CD4-positive, alpha-beta T cell treated with Interleukin-10 for 1 hour (primary cell): ENCODE measurements around the gene ZNF230.

Experiments used
- DNase-seq: peaks from one replicate; pipeline ENCODE4 v3.0.0-alpha.2; 2020

The ZNF230 gene

DNA sequence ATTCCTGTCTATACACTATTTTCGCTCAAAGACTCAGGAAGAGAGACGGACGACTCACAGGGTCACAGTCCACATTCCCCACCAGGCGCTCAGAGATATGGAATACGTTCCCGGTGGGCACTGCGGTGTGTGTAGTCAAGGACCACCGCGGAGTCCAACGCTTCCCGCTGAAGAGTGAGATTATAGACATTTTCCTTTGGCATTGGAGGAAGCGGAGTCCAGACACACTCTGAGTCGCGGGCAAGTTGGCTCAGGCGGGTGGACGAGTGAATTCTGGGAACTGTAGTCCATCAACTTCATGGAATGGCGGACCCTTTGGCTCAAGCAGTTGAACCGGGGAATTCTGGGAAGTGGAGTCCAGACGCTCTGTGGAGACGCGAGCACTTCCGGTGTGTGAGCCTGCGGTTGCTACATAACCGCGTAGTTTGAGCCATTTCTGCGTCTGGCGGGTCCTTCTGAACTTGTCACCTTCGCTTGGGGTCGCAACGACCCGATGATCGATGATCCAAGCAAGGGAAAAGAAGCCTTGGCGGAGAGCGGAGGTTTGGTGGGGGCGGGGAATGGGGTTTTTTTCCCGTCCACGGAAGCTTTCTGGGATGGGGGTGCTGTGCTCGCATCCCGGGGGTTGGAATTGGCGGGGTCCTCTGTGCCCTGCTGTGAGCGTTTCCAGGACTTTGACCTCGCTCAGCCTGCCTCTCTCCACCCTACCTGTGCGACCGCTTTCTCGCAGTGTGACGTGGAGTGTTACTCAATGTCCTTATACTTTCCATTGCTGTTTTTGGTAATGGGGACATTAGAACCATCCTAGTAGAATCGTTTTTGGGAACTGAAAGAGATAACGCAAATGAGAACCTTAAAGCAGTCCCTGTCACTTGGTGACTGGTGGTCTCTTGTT lies at the start of gene ZNF230:
Gene ZNF230, plus strand, starts transcription at position 392 of the 895 bp plus-strand sequence. CDS start 4,122 bp downstream, outside the sequence.
- DNase-seq: peak; percentile 92

DNA sequence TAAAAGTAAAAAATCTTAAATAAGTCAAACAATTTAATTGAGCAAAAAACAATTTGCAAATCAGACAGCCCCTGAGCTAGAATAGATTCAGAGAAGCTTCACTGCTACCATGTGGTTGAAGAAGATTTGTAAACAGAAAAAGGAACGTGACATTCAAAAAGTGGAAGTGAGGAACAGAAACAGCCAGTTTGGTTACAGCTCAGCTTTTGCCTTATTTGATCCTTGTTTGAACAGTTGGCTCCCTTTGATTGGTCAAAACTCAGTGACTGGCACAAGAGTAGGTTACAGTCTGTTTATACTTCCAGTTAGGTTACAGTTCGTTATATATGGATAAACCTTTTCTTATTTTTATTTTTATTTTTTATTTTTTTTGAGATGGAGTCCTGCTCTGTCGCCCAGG lies 45.9 kb upstream of the ZNF230 start:
- DNase-seq: no peak

DNA sequence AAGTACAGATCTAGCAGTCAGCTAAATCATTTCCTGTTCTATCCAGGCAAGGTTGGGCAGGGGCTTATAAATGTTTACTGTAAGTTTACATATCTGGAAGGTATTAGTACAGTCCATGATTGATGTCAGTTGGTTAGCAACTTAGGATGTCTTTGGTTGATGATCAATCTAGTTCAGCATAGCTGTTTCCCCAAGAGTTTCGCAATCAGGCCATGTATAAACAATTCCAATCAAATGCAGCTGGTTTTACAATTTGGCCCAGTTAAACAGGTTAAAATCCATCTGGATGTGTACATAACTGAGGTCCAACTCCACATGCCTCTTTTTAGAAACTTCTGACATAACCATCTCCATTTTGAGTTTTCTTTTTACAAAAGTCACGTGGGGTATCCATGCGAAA lies 44.9 kb upstream of the ZNF230 start:
- no peak for DNase-seq

DNA sequence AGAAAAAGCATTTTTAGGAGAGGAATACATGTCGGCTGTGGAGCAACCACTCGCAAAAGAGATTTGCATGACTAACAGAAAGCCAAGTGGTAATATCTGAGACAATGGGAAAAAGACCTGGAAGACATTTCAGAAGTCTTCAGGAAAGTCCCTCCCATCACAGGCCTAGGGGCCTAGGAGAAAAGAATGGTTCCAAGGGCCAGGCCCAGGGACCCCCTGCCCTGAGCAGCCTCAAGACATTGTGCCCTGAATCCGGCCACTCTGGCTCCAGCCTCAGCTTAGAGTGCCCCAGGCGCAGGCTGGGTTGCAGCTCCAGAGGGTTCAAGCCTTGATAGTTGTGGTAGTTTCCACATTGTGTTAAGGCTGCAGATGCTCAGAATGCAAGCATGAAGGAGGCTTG lies 42.3 kb upstream of the ZNF230 start:
- DNase-seq: no peak

DNA sequence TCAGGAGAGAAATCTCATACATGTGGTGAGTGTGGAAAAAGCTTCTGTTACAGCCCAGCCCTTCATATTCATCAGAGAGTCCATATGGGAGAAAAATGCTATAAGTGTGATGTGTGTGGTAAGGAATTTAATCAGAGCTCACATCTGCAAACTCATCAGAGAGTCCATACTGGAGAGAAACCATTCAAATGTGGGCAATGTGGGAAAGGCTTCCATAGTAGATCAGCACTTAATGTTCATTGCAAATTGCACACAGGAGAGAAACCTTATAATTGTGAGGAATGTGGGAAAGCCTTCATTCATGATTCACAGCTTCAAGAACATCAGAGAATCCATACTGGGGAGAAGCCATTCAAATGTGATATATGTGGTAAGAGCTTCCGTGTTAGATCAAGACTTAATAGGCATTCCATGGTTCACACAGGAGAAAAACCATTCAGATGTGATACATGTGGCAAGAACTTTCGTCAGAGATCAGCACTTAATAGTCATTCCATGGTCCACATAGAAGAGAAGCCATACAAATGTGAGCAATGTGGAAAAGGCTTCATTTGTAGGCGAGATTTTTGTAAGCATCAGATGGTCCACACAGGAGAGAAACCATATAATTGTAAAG lies 36.6 kb upstream of the ZNF230 start:
- DNase-seq: no peak

DNA sequence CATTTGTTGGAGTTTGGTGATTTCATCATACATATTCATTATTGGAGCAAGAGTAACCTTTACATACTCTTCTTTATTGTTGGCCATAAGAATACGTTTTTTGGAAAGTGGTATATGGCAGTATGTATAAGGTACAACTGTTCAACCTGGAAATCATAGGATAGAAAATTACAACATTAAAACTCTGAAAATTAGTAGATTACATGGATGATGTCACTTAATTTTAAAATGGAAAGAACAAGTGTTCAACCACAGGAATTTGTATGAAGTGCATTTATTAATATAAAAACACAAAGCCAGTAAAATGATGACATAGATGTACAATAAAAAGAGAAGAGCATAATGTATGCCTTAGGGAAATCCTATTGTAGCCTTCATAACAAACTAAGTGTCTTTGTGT lies 26.0 kb upstream of the ZNF230 start:
- no peak for DNase-seq

DNA sequence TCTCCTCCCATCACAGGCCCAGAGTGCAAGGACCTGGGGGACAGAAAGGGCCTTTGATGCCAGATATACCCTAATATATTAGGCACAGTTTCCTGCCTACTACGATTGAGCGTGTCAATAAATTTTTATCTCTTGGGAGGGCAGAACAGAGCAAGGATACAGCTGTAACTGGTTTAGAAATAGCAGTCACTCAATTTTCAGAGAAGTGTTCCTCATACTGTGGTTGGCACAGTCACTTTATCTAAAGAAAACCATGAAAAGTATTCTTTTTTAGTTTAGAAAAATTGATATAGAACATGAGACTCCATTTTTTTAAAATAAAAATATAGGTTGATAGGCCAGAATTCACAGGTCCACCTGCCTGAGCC lies 19.2 kb upstream of the ZNF230 start:
- no peak for DNase-seq

DNA sequence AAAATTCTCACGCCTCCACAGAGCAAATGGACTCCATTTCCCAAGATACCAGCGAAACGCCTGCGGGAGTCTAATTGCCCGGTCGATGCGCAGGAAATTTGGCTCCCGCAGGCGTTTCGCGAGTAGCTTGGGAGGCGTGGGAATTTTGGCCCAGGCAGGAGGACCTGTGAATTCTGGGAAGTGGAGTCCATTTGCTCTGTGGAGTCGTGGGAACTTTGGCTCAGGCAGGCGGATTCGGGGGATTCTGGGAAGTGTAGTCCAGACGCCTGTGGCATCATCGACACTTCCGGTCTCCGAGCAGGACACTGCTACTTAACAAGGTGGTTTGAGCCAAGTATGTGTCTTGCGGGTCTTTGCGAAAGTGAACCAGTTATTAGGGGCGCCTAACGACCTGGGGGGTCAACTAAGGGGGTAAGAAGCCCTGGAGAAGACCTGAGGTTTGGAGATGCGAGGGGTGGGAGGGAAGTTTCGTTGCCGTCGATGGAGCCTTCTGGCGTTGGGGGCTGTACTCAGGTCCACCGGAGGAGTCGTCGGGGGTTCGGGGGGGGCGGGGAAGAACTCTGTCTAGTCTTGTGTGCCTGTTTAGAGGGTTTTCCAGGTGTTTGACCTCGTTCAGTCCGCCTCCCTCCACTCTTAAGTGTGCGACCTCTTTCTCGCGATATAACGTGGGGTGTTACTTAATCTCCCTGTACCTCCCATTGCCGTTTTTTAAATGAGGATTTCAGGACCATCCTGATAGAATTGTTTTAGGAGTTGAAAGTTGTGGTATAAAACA lies 18.7 kb upstream of the ZNF230 start, which contains the start of gene ZNF155:
Gene ZNF155, plus strand, starts transcription at position 277 of the 775 bp plus-strand sequence. CDS start 4,356 bp downstream, outside the sequence.
- peak; percentile 84 for DNase-seq

DNA sequence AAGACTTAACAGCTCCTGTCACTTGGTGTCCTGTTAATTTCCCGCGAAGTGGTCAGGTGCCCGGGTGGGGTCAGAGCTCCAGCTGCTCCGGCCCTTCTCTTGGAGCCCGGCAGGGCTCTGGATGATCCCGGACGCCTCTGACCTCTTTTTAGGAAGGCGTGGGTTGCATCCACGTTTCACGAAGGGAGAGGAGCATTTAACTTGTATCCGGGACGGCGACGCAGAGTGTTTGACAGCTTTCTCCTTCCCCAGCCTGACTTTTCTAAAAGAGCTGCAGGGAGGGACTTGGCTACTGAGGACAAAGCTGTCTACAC lies 18.1 kb upstream of the ZNF230 start:
- no peak for DNase-seq

DNA sequence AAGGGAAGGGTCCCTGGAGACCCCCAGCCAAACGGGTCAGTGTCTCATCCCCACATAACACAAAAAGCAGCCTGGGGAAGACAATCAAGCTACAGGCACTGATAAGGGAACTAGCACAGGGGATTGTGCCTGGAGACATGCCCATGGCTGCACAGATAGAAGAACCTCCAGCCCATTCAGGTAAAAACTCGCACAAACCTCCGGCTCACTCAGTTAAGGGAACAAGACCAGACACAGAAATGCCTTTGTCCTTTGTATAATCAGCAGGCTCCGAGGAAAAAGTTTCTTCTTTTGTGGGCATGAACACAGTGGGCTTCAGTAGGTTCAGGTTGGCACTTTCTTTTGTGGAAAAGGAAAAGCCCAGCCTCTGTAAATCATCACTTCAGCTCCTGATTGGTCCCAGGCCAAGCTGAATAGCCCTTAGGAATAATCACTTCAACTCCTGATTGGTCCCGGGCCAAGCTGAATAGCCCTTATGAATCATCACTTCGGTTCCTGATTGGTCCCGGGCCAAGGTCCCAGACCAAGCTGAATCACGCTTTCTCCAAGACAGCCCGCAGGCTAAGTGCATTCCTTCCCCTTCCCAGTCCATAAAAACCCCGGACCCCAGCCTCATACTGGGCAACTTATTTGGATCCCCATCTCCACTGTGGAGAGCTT lies 5.0 kb upstream of the ZNF230 start:
- DNase-seq: no peak

DNA sequence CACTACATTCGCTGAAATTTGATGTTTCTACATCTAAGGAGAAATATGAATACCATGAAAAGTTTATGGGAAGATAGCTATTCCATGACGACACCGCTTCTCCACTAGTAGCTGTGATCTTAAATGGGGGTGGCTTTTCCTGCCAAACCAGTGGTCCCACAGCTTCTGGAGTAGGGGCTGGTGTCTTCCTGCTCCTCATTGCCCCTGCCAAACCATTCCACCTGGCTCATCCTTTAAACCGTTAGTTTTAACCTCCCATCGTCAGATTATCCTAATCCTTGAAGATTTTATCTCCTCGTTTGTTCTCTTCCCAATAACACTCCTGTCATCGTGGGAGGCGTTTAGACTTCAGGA lies 568 bp upstream of the ZNF230 start:
- no peak for DNase-seq

DNA sequence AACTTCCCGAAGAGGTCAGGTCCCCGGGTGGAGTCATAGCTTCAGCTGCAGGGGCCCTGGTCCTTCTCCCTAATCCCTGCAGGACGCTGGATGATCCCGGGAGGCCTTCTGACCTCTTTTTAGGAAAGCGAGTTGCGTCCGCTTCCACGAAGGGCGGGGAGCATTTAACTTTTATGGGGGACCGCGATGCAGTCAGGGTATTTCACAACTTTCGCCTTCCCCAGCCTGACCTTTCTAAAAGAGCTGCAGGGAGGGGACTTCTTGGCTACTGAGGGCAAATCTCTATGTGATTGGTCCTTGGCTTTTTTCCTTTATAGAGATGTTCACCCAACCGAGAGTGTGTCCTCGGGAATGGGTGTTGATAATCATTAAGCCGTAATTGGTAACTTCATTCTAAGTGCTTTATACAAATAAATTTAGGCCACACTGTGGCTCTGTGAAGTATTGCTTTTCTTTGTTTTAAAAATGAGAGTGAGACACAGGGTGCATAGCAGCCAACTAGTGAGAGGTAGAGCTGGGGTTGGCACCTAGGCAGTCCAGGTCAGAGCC lies 778 bp downstream of the ZNF230 start:
- peak; percentile 25 for DNase-seq

DNA sequence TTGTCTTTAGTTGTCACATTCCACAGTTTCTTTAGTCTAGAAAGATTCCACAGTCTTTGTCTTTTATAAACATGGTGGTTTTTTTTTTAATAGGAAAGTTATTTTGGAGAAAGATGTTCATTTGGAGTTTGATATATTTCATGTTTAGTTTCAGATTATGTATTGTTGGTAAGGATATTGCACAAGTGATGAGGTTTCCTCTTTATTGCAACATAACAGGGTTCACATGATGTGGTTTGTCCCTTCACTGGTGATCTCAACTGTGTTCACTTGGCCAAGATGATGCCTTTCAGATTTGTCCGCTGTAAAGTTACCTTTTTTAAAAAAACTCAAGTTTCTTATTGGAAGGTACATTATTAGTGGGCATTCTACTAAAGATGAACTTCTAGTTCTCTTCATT lies 3.2 kb downstream of the ZNF230 start:
- DNase-seq: no peak

DNA sequence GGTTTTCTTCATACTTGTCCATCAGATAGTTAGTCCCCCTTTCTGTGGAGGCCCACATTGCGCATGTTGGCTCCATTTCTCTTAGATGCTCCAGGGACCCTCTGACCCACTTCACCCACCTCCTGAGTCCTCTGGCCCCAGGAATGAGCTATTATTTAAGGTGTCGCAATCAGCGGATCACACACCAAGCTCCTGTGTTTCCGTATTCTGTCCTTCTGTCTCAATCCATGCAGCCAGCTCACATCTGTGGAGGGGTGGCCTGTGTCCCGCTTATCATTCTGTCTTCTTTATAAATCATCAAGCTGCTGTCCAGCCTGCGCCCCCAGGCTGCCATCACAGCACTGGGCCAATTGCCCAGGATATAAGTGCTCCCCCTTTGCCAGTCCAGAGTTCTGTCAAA lies 4.7 kb downstream of the ZNF230 start:
- no peak for DNase-seq

DNA sequence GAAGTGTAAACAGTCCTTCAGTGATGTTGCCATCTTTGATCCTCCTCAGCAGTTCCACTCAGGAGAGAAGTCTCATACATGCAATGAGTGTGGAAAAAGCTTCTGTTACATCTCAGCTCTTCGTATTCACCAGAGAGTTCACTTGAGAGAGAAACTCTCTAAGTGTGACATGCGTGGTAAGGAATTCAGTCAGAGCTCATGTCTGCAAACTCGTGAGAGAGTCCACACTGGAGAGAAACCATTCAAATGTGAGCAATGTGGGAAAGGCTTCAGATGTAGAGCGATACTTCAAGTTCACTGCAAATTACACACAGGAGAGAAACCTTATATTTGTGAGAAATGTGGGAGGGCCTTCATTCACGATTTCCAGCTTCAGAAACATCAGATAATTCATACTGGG lies 7.7 kb downstream of the ZNF230 start:
- DNase-seq: no peak

DNA sequence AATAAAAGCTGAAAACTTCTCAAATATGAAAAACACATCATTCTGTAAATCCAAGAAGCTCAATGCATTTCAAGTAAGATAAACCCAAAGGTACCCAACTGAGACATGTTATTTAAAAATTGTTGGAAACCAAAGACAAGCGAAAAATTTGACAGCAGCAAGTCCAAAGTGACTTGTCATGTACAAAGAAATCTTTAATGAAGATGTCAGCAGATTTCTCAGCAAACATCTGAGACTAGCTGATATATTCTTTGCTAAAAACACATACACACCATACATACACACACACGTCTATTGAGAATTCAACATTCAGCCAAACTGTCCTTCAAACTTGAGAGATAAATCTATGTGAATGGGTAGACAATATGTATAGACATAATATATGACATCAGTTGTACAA lies 16.7 kb downstream of the ZNF230 start:
- DNase-seq: no peak

DNA sequence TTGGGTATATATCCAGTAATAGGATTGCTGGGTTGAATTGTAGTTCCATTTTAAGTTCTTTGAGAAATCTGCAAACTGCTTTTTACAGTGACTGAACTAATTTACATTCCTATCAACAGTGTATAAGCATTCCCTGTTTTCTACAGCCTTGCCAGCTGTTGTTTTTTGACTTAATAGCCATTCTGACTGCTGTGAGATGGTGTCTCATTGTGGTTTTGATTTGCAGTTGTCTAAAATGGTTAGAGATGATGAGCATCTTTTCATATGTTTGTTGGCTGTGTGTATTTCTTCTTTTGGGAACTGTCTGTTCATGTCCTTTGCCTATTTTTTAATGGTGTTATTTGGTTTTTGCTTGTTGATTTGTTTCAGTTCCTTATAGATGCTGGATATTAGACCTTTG lies 18.5 kb downstream of the ZNF230 start:
- DNase-seq: no peak

DNA sequence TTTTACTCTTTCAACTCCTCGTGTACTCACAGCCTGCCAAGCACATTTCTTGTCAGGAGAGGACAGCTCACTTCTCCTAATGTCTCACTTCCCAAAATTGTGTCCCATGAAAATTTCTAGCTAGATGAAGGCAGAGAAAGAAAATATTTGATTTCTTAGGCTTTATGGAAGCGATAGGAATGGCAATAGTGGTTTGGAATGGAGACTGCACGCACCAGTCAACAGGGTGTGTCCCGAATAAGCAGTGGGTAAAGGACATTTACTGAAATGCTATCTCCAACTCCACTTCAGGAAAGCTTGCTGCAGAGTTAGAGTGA lies 22.1 kb downstream of the ZNF230 start:
- no peak for DNase-seq

DNA sequence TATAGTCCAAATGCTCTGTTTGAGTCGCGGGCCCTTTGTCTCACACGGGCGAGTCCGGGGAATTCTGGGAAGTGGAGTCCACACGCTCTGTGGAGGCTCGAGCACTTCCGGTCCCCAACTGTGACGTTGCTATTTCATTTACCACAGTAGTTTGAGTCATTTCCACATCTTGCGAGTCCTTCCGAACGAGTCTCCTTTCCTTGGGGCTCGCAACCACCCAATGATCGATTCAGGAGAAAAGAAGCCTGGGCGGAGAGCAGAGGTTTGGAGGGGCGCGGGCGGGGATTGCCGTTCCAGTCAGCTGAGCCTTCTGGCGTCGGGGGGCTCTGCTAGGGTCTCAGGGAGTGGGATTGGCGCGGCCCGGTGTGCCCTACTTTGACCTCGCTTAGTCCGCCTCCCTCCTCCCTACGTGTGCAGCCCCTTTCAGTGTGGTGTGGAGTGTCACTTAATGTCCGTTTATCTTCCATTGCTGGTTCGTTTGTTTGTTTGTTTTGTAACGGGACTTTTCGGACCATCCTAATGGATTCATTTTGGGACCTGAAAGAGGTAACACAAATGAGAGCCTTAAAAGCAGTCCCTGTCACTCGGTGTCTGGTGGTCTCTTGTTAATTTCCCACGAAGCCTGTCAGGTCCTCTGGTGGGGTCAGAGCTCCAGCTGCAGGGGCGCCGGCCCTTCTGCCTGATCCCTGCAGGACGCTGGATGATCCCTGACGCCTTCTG lies 22.6 kb downstream of the ZNF230 start, which contains the start of gene ZNF222:
Gene ZNF222, plus strand, starts transcription at position 163 of the 720 bp plus-strand sequence. Its CDS starts 58 bp downstream, at position 221.
- DNase-seq: peak; percentile 85

DNA sequence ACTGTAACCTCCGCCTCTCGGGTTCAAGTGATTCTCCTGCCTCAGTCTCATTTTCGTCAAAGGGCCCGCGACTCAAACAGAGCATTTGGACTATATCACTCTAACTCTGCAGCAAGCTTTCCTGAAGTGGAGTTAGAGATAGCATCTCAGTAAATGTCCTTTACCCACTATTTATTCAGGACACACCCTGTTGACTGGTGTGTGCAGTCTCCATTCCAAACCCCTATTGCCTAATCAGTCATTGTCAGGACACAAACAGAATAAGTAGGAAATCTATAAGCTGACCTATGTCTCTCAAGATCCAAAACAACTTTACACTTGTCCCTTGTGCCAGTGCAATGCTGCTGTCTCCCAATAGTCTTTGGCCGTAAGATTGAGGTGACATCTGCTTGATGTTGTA lies 23.9 kb downstream of the ZNF230 start:
- no peak for DNase-seq

DNA sequence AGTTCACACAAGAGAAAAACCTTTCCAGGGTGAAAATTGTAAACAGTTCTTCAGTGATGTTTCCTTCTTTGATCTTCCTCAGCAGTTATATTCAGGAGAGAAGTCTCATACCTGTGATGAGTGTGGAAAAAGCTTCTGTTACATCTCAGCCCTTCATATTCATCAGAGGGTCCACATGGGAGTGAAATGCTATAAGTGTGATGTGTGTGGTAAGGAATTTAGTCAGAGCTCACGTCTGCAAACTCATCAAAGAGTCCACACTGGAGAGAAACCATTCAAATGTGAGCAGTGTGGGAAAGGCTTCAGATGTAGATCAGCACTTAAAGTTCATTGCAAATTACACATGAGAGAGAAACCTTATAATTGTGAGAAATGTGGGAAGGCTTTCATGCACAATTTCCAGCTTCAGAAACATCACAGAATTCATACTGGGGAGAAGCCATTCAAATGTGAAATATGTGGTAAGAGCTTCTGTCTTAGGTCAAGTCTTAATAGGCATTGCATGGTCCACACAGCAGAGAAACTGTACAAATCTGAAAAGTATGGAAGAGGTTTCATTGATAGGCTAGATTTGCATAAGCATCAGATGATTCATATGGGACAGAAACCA lies 29.3 kb downstream of the ZNF230 start:
- no peak for DNase-seq

DNA sequence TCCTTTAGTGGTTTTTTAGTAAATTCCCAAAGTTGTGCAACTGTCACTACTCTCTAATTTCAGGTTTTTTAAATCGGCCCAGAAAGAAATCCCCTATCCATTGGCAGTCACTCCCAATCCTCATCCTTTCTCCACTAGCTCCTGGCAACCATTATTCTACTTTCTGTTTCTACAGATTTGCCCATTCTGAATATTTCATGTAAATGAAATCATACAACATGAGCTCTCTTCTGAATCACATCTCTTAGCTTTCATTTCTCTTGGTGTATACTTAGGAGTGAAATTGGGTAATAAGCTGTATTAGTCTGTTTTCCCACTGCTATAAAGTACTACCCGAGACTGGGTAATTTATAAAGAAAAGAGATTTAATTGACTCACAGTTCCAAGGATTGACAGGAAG lies 39.4 kb downstream of the ZNF230 start:
- DNase-seq: no peak
